Renal cortex interstitium (tissue), 11 donors: ENCODE results near the gene ICE2. TPM values are rescaled to one million over a fixed set of nuclear protein-coding genes. Genes with fewer than 3 reads are reported as not detected.
"Not testable (repeated sequence)": the region's sequence is repeated elsewhere in the genome, so short reads cannot be mapped to it uniquely, and the experiment has no call there.

ENCODE experiments used
- DNase-seq, 11 donors: peaks; one replicate each; pipeline ENCODE4 v3.0.0-alpha.2; 2013; ENCODE audit warnings: low read depth in 9 of 11, low spot score in 4 of 11; ENCODE audit errors: extremely low read depth in 1 of 11
- polyA plus RNA-seq, 3 donors: library from polyadenylated mRNA; unstranded; fragments of 120-200 nt; gene quantifications; one replicate each; pipeline ENCODE4 v1.2.1, GENCODE V29; 2013; ENCODE audit not compliant: insufficient read length in 3 of 3

The ICE2 gene
- polyA plus RNA-seq, 3 donors: 74.0 to 90.4 (median 88.2) TPM

- no peak for DNase-seq
These were observed 58.7 kb downstream of the ICE2 start for GRCh38 chr15:60420203-60420716.

DNA sequence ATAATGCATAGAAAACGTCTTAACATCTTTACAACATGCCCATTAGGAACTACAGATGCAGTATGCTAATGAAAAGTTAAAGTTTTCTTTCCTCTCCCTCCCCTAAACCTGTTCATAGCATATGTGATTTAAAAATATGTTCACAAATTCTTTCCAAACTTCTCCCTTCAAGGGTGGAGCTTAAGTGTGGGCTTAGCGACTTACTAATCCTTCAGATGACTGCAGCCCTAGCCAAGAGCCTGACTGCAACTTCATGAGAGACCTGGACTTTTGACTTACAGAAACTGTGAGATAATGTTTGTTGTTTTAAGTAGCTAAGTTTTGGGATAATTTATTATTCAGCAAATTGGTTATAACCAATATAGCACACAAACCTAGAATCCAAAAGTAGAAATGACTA lies 59.2 kb downstream of the ICE2 start:
- DNase-seq: no peak

- DNase-seq: no peak
These were observed 60.8 kb downstream of the ICE2 start for GRCh38 chr15:60418096-60418495.

GRCh38 chr15:60417112-60417511 lies 61.8 kb downstream of the ICE2 start:
- DNase-seq: no peak

DNA sequence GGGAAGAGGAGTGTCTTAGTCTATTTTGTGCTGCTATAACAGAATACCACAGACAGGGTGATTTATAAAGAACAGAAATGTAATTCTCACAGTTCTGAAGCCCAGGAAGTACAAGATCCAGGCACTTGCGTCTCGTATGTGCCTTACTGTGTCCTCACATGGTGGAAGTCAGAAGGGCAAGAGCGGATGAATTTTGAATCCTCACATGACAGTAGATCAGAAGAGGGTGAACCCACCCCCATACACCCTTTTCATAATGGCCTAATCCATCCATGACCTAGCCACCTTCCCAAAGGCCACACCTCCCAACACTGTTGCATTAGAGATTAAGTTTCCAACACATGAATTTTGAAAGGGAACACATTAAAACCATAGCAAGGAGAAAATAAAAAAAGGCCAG lies 62.5 kb downstream of the ICE2 start:
- DNase-seq: no peak

- no peak for DNase-seq
These were observed 64.8 kb downstream of the ICE2 start for GRCh38 chr15:60414016-60414682.

DNA sequence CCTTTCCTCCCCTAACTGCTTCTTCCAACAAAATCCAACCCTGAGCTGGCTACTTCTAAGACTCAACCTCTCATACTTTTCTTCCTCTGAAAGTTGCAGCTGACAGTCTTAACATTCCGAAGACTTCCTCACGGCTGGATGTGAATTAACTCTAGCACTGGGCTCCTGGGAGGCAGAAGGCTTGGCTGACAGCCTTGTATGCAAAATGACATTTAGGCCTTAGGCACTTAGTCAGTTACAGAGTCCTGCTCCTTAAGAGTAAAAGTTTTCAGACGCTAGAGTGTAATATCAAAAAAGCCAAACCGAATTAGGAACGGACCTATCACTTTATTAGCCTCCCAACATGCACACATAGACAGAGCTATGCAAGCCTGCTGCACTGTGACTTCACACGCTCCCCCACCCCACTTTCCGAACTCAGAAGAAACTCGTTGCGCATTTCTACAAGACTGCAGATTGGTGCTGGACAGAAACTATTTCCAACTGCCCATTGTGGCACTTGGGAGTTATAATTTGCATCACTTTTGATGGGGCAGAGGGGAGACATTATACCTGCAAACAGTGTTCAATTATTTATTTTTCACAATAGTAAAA lies 65.6 kb downstream of the ICE2 start:
- DNase-seq: no peak

DNA sequence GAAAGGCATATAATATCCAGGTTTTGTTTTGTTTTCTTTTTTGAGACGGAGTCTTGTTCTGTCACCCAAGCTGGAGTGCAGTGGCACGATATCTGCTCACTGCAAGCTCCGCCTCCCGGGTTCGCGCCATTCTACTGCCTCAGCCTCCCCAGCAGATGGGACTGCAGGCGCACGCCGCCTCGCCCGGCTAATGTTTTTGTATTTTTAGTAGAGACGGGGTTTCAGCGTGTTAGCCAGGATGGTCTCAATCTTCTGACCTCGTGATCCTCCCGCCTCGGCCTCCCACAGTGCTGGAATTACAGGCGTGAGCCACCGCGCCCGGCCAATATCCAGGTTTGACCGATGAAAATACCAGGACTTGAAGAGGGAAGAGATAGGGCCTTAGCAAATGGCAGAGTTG lies 66.1 kb downstream of the ICE2 start:
- DNase-seq: not testable (repeated sequence)

DNA sequence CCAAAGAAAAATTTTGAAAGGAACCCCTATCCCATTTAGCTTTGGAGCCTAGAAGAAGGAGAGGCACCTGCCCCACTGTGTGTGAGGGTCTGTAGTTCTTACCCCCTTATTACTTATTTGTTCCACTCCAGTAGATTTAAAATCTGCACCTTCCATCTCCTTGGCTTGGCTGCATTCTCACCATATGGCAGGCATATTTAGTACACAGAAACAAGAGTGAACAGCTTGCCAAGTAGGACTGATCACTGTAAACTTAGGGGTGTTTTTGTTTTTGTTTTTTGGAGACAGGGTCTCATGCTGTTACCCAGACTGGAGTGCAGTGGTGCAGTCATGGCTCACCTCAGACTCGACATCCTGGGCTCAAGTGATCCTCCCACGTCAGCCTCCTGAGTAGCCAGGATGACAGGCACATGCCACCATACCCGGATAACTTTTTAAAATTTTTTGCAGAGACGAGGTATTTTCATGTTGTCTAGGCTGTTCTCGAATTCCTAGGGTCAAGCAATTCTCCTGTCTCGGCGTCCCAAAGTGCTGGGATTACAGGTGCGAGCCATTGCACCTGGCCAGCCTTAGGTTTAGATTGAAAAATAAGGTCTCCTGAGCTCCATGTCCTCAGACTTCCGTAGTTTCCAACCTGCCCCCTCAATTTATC lies 67.0 kb downstream of the ICE2 start:
- no peak for DNase-seq

DNA sequence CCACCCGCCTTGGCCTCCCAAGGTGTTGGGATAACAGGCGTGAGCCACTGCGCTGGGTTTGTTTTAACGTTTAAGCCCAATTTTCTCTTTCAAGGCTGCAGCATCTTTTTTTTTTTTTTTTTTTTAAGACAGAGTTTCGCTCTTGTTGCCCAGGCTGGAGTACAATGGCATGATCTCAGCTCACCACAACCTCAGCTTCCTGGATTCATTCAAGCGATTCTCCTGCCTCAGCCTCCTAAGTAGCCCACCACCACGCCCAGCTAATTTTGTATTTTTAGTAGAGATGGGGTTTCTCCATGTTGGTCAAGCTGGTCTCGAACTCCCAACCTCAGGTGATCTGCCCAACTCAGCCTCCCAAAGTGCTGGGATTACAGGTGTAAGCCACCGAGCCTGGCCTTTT lies 68.6 kb downstream of the ICE2 start:
- not testable (repeated sequence) for DNase-seq

DNA sequence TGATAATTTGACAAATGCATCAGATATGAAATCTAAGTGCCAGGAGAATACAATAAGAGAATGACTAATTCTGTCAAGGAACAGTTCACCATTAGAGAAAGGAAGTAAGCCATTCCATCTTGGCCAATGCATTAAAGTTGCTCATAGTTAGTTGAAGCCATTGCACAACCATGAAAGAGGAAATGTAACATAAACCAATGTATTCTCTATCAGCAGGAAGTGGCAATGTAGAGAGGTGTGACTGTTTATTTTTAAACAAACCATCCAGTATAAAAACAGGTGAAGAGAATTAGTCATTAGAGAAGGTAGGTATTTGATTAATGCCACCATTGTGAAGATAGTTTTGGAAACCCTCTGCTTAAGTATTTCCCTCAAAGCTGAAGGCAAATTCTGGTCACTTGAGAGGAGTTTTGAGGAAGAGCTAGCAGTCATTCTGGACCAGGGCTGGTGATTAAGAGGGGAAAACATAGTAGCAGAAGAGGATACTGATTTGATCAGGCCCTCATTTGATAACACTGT lies 70.4 kb downstream of the ICE2 start:
- DNase-seq: no peak

GRCh38 chr15:60407415-60407805 lies 71.5 kb downstream of the ICE2 start:
- no peak for DNase-seq

DNA sequence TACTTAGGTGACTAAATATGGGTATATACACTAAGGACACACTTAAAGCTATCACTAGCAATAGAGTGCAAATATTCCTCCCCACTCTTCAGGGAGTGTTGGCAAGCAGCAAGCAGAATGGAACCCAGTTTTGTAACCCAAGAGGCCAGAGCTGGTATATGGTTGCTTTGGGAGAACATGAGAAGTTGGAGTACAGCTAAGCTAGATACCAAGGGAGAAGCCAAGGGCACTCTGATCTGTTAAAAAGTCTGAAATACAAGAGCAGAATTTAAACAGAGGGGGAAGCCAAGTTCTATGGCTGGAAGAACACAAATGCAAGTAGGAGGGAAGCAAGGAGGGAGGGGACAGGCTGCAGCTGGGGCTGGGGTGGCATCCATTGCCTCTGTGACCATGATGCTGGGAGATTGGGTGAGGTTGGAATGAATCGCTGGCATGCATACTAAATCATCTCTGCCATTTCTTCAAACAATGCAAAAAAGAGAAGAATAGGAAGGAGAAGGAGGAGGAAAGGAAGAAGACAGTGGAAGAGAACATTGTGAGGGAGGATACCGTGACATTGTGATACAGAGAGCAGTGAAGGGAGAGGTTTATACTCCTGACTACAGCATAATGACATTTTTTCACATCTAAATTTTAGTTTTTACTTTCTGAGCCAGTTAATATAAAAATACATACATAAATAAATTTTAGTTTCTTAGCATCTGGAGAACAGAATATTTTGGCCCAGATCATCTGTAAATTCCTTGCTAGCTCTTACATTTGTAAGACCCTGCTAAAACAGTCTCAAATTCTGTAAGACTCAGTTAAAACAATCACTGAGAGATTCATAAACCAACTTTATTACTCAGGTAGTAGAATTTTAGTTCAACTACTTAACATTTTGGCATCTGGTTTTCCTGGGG lies 72.2 kb downstream of the ICE2 start:
- DNase-seq: no peak

DNA sequence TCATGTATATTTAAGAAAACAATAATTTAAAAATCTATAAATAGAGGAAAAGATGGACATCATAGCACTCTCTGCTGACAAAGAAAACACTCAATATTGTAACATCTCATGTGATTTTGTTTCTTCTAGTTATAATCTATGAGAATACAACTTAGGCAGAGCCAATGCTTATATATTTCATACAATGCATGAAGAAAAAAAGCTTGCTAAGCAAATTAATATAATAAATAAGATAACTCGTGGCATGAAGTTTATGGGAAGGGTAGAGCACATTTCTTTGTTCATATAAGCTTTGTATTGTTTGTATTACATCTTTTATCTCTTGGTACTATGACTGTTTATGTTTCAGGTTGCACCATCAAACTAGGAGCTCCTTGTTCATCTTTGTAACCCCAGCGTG lies 73.5 kb downstream of the ICE2 start:
- no peak for DNase-seq

DNA sequence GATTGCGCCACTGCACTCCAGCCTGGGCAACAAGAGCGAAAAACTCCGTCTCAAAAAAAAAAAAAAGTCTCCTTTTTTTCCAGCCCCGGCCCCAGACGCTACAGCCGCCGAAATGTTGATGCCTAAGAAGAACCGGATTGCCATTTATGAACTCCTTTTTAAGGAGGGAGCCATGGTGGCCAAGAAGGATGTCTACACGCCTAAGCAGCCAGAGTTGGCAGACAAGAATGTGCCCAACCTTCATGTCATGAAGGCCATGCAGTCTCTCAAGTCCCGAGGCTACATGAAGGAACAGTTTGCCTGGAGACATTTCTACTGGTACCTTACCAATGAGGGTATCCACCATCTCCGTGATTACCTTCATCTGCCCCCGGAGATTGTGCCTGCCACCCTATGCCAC lies 74.6 kb downstream of the ICE2 start:
- DNase-seq: not testable (repeated sequence)

DNA sequence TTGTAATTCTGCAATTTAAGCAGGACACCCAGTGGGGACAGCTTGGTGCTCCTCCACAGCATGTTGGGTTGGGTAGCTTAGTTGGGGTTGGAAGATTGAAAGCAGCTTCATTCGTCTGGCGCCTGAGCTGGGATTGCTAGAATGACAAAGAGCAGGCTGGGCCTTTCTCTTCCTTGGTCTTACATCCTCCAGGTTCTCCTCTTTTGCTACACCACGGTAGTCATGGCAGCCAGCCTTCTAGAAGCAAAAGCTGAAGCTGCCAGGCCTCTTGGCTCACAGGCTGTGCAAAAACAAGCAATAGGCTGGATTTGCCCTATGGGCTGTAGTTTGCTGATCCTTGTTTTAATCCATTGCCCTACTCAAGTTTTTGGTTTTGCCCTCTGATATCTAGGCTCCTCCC lies 78.0 kb downstream of the ICE2 start:
- DNase-seq: no peak

DNA sequence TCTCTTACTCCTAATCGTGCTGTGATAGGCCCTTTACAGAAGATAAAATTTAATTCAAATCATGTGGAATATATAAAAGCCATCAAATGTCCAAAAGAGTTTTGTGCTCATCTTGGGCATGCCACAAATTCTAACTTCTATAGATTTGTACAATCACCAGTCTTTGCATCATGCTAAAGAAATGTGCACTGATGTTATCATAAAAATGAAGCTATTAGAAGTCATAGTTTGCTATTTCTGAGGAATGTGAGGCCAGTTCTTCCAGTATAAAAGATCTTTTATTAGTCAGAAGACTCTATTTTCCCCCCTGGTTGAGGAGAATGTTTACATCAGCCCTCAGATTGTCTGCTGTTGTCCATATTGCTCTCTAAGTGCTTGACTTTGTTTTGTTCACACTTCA lies 79.0 kb downstream of the ICE2 start:
- no peak for DNase-seq

DNA sequence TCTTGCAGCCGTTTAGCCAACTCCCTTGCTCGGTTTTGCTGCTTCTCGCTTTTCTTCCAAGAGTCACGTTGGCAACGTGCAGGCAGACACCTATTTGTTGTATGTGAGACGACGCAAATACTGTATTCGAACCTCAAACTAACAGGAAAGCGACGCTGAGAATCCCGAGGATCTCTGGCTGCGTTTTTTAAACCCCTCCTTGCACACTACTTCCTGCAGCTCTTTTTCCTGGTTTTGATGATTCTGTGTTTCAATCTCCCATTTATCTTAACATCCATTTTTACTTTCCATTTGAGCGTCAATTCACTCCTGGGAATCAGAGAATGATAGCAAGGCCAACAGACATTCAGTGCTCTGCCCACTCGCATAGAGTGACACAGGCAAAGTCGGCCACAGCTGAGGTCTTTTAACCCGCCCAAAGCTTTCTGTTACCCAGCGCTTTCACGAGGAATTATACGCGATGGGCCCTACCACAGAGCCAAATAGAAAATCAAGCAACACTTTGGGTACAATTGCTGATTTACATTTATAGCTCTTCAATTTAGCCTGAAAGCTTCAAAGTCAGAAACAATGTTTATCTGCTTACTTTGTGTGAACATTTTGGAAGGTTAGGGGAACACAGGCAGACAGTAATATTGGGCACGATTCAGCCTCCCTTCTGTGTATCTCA lies 79.6 kb downstream of the ICE2 start:
- DNase-seq: no peak
